DMS114 treated with DMSO at 0.1 percent for 48 hours (cell line): ENCODE data around the gene PC.

ENCODE experiments used
- DNase-seq: peaks from one replicate; lab custom pipeline; 2025; ENCODE audit not compliant: unreplicated experiment; lab: John Stamatoyannopoulos, UW

PC gene

DNA sequence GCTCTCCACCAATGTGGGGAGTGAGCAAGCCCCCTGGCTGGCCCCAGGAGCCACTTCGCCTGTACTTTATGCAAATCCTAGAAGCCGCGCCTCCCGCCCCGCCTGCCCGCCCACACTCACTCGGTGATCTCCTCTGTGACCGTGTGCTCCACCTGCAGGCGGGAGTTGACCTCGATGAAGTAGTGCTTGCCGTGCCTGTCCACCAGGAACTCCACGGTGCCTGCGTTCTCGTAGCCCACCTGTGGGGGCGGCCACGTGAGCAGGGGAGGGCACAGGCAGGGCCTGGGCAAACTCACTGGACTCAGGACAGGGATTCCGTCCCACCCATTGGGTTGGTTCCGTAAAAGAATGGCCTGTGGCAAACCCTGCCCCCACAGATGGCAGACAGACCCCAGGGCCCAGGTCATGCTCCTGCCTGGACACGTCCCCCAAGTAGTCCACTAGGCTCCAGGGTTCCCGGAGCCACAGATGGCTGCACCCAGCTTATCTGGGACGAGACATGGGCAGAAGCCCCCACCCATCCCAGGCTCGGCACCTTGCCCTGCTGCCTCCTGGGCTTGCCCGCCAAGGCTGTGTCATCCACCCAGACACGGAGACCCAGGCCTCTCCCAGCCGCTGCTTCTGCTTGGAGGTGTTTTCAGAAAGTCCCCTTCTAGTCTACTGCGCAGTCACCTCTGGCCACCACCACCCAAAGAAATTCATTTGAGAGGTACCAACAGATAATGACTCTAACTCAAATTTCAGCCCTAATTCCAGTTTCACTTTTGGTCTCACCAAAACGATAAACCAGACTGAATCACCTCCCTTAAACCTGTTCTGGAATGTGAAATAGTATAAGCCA is 89.2 kb downstream of the PC start:
- DNase-seq, result no peak

DNA sequence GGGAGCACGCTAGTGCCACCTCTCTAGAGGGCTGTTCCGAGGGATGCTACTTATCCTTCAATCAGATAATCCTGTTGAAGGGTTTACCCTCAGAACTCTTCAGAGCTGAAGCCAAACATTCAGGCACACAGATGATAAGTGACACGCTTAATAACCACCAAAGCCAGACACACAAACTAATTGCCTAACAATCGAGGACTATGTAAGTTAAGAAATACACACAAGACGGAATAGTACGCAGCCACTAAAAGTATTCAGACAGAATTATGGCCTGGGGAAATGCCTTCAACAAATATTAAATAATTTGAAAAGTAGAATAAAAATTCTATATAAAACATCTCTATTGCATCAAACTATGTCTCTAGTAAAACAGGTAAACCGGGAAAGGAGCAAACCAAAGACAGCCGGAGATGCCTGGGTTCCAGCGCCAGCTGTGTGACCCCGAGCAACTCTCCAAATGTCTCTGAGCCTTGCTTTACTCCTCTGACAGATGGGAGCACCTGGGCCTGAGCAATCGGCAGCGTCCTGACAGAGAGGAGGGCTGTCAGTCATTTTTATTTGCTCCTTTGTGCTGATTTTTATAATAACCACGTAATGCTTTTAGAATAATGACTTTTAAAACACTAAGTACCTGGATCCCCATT is 90.0 kb downstream of the PC start:
- no peak for DNase-seq

DNA sequence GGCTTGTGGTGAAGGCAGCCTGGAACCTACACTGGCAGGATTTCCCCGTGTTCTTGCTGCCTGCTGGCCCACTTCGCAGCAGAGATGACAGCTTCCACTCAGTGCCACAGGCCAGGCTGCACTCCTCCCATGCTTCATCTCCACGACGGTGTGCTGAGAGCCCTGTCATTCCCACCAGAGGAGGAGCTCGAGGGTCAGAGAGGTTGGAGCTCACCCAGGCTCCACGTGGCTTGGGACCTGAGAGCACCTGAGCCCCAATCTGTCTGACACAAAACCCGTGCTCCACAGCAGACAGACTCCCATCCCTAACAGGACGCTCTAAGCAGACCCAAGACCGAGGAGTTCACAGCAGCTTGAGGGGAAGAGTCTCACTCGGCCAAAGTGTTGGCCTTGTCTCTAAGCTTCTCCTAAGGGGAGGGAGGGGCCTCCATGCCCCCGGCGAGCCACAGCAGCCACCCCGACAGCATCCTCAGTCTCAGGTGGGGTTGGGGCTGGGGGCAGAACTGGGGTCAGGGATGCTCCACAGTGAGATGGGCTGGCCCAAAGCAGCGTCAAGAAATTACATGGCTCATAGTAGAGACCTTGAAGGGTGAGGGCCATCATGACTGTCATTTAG is 90.7 kb downstream of the PC start:
- DNase-seq, result no peak

DNA sequence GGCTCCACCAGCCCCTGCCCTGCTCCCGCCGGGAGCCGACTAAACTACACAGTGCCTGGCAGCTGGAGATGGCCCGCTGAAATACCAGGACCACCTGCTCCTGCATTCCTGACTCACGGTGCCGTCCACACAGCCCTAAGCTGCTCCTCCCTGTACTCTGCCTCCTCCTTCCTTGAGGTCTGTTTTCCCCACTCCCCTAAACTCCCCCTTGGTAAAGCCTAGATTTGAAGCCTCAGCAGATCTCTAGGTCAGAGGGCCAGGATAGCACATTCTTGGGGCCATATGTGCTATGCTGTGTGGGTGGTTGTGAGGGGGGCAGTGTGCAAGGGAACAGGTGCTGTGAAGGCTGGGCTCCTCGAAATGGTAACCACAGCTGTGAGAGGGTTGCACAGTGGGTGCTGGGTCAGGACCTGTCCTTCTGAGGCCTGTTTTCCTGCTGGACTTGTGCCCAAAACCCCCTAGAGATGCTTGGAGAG is 91.6 kb downstream of the PC start:
- no peak for DNase-seq

DNA sequence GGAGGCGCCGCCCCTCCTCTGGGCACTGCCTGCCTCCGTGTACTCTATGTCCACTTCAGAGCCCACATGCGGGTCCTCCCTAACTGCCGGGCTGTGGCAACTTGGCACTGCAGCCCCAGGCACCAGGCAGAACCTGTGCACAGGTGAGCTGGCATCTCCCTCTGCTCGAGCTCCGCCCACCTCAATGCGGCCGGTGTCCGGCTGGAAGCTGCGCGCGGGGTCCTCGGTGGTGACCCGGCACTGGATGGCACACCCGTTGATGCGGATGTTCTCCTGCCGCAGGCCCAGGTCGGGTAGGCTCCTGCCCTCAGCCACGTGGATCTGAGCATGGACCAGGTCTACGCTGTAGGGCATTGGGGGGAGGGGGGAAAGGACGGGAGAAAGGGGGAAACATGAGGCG is 92.2 kb downstream of the PC start:
- DNase-seq, result no peak

DNA sequence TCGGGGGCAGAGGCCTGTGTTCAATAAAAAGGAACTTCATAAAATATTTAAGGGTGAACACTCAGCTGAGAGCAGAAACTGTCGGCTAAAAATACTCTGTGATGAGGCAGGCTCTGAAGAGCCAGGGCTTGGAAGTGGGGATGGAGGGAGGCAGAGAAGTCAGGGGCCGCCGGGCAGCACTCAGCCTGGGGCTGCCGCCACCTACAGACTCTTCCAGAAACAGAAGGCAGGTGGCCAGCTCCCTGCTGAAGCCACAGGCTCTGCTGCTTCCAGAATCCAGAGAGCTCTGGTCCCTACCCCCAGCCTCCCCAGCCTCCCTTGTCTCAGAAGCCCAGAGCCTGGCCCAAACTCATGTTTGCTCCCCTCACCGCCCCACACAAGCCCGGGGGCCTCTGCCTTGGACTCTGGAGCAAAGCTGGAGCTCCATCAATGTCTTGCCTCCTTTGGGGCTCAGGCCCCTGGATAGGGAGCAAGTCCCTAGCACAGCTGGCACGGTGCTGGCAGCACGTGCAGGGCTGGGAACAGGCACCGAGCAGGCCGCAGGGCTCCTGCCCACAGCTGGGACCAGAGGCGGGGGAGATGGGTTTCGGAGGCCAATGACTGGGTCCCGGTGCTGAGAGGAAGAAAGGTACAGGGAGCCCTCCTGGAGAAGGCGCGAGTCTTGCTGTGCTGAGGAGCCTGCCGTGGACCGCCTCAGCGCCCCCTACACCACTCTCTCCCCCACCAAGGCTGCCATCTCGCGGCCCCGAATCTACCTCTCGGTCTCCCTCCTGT is 93.1 kb downstream of the PC start:
- DNase-seq, result no peak

DNA sequence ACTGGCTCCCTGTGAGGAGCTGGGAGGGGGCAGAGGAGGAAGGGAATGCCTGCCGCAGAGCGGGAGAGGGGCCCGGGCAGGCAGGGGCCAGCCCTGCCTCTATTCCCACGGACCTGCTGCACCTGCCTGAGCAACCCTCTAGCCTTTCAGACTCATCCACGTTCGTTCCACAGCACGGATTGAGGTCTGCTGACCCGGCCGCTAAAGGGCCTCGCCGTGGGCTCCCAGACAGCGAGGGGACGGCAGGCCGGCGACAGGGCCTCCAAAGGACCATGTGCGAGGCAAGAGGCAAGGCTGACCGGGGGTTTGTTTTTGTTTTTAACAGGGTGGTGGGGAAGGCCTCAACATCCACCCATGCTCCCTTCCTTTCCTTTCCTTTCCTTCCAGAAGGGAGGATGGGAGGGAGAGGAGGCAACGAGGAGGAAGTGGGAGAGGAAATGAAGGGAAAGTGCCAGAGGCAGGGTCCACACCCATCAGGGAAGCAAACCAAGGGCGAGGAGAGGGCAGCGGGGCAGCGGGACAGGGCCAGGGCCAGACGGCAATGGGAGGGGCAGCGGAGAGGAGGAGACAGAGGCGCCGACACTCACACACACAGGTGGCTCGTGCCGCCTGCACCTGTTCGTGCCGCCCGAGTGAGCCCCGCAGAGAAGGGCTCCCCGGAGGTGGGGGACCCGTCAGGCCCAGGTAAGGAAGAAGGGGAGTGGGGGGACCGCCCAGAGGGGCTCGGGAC is 93.8 kb downstream of the PC start:
- DNase-seq, result no peak

DNA sequence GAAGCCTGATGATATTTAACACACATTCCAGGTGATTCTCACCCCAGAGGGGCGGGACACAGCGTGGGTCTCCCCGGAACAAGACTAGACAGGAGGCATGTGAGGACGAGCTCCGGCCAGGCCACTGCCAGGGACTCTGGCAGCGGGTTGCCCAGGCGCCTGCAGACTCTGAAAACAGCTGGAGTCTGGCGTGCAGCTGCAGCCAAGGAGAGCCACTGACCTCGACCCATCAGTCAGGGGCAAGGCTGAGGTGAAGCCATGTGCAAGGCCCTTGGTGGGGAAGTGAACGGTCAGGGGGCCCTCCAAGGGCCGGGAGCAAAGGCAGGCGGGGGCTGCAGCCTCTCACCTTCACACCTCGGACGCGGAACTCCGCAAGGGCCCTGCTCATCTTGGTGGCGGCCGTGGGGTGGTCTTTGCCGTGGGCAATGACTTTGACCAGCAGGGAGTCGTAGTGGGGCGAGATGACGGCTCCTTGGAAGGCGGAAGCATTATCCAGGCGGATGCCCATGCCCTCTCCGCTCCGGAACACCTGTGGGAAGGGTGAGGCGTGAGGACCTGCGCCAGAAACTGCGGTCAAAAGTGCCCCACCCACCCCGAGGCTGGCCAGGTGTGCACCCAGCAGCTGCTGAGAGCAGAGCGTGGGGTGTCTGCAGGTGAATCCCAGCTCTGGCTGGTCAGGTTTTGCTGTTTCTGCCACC is 94.6 kb downstream of the PC start:
- no peak for DNase-seq

DNA sequence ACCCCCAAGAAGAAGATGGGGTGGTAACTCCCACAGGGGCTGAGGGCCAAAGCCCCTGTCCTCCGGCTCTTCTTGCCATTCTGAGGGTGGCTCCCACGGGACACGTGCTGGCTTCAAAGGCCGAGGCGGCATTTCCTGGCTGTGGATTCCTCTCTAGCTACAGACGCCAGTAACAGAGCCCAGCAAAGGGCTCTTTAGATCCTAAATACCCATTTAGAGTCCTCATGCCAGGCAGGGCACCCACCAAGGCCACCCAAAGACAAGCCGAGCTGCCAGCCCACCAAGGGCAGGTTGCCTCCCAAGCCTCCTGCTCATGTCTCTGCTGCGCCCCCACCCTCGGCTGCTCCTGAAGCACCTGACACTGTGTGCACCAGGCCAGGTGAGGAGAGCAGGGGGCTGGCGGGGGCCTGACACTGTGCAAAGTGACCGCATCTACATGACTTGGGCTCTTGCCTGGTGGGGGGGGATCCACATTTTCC is 95.6 kb downstream of the PC start:
- DNase-seq, result no peak

DNA sequence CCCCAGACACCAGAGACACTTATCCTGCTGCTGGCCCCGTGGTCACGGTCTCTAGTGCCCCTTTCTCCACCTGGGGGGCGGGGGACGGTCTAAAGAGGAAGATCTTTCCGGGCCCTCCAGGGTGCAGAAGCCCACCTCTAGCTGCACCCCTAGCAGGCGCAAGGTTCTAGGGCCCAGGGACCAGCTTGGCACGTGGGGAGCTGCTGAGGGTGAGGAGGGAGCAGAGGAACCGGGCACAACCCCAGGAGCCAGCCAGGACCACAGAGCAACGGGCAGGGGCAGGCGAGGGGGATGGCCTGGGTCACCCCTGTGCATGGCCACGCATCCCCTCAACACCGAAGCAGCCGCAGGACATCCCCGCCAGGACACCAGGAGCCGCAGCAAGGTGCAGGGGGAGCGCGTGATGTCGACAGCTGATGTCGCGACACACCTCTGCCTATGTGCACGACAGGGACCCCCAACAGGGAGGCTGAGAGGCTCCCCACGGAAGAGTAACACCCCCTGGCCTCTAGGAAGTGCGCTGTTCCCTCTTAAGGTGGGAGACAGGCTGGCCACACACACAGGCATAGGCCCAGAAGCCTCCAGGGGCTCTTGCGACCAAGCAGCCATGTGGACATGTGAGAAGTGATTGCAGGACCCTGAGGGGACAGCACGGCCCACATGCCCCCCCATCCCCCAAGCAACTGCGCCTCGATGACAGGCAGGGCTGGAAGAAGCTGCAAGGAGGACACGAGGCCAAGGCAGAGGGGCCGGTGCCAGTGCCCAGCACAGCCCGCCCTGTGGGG is 96.2 kb downstream of the PC start:
- DNase-seq, result no peak

DNA sequence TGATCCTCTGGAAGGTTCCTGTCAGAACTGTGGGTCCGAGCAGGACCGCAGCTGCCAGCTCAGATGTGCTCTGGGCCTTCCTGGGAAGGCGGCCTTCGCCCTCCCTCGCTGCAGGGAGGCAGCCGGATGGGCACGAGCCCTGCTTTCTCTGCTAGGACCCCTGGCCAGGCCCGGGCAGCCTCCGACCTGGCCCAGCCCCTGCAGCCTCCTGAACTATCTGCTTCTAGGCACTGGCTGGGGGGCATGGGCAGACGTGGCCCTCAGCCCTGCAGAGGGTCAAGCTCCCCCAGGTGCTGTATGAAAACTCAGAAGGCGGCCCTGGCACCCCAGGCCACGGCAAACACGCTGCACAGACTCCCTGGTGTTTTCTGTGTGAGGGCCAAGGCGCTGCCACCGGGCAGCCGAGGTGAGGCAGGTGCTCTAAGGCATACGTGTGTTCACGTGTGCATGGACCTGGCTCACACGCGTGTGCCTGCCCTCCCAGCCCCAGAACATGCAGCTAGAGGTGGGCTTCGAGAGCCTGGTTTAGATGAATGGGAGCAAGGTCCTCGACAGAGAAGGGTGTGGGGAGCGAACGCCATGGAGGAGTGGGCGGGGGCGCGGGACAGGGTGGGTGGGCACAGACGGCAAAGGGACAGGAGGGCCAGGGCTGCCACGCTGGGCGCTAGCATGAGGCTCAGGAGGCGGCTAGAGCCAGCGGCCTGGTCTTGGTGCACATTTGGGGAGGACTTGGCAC is 97.0 kb downstream of the PC start:
- DNase-seq, result no peak

DNA sequence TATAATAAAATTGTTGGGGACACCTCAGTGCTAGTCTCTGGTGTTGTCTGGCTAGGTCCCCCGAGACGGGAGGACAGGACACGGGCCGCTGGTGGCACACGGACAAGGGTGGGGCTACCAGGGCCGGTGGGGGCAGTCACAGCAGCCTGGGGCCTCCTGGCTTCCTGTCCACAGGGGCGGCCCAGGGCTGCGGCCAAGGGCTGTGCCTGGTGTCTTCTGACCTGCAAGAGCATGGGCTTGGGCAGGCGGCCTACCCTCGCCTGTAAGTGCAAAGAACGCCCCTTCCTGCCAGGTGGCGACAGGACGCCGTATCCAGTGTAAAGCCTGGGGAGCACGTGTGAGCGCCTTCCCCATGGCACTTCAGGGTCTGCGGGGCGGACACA is 97.7 kb downstream of the PC start:
- DNase-seq, result no peak

DNA sequence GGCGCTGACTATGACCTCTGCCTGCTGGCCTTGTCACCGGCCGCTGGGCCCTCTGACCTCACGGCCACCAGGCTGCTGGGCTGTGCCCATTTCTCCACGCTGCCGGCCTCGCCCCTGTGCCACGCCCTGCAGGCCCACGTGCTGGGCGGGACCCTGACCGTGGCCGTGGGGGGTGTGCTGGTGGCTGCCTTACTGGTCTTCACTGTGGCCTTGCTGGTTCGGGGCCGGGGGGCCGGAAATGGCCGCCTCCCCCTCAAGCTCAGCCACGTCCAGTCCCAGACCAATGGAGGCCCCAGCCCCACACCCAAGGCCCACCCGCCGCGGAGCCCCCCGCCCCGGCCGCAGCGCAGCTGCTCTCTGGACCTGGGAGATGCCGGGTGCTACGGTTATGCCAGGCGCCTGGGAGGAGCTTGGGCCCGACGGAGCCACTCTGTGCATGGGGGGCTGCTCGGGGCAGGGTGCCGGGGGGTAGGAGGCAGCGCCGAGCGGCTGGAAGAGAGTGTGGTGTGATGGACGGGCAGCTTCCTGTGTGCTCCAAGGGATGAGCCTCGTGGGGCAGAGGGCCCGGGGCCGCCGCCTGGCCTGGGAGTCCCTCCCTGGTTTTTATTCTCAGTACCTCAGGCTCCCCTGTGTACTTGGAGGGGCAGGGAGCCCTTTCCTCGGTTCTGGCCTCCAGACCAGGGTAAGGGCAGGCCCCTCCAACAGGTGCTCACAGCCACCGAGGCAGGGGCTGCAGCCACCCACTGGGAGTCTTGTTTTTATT is 98.3 kb downstream of the PC start:
- DNase-seq, result no peak

DNA sequence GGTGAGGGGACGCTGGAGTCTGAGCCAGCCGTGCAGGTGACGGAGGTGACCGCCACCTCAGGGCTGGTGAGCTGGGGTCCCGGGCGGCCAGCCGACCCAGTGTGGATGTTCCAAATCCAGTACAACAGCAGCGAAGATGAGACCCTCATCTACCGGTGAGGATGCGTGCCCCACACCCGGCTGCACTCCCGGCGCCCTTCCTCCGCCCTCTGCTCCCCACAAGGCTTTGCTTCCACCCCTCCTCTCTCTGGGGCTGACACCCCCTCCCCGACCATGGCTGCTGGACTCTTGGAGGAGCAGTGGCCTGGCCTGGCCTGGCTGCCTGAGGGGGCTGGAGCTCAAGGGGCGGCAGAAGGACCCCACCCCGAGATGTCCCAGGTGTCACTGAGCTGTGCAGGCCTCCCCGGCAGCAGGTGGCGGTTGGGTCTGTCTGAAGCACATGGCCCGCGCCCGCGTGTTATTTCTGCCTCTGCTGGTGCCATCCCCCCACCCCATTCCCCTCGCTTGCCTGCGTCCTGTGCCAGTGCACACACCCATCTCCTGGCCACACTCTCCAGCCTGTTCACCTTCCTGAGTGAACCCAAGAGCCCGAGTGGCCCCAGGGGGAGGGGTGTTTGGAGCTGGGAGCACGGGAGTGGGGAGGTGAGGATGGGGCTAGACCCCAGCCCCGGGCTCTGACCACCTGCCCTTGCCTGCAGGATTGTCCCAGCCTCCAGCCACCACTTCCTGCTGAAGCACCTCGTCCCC is 99.1 kb downstream of the PC start:
- DNase-seq, result no peak

DNA sequence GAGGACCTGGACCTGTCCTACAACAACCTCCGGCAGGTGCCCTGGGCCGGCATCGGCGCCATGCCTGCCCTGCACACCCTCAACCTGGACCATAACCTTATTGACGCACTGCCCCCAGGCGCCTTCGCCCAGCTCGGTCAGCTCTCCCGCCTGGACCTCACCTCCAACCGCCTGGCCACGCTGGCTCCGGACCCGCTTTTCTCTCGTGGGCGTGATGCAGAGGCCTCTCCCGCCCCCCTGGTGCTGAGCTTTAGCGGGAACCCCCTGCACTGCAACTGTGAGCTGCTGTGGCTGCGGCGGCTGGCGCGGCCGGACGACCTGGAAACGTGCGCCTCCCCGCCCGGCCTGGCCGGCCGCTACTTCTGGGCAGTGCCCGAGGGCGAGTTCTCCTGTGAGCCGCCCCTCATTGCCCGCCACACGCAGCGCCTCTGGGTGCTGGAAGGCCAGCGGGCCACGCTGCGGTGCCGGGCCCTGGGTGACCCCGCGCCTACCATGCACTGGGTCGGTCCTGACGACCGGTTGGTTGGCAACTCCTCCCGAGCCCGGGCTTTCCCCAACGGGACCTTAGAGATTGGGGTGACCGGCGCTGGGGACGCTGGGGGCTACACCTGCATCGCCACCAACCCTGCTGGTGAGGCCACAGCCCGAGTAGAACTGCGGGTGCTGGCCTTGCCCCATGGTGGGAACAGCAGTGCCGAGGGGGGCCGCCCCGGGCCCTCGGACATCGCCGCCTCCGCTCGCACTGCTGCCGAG is 99.8 kb downstream of the PC start:
- no peak for DNase-seq

DNA sequence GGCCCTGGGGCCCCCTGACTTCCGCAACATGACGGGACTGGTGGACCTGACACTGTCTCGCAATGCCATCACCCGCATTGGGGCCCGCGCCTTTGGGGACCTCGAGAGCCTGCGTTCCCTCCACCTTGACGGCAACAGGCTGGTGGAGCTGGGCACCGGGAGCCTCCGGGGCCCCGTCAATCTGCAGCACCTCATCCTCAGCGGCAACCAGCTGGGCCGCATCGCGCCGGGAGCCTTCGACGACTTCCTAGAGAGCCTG is 100.3 kb downstream of the PC start:
- no peak for DNase-seq
